Upper lobe of right lung (tissue), 1 donor: ENCODE data around the gene TBL3. TPM values are rescaled to one million over a fixed set of nuclear protein-coding genes. Genes with fewer than 3 reads are reported as not detected.

ENCODE experiments used
- ATAC-seq: fragments of 200-7000 bp; cut with Tn5 transposase; one replicate; pipeline ENCODE4 v1.9.1; 2020; ENCODE audit warnings: mild to moderate bottlenecking, moderate library complexity
- DNase-seq: peaks from one replicate; pipeline ENCODE4 v3.0.0-alpha.2; 2020
- H3K27ac ChIP-seq: fragments of 200-600 bp; one replicate; pipeline ENCODE4 v1.8.0; 2022
- H3K27me3 ChIP-seq: fragments of 200-600 bp; one replicate; pipeline ENCODE4 v1.8.0; 2022; ENCODE audit warnings: mild to moderate bottlenecking
- H3K36me3 ChIP-seq: fragments of 200-600 bp; one replicate; pipeline ENCODE4 v1.8.0; 2022
- H3K4me1 ChIP-seq: fragments of 200-600 bp; one replicate; pipeline ENCODE4 v1.8.0; 2022
- H3K4me3 ChIP-seq: fragments of 200-600 bp; one replicate; pipeline ENCODE4 v1.8.0; 2022; ENCODE audit warnings: mild to moderate bottlenecking
- H3K9me3 ChIP-seq: fragments of 200-600 bp; one replicate; pipeline ENCODE4 v1.8.0; 2022
- CTCF ChIP-seq: fragments of 200-600 bp; IDR thresholded peaks from one replicate; pipeline ENCODE4 v1.8.0; 2022; ENCODE audit warnings: antibody characterized with exemption
- intact Hi-C: fragments of 100-400 bp; cut with DNase I; formaldehyde crosslinking; loops from one replicate; pipeline ENCODE4 v1.11.0; 2022
- total RNA-seq: library from RNA; stranded (reverse); fragmentation: NEBNext Ultra II Directional; extraction: Animal tissue kit (Norgen Biotek cat#: 25700); gene quantifications from one replicate; pipeline ENCODE4 v1.2.1, GENCODE V29; 2021
- donor health status: DM: no; HTN: yes; CAD: no; lungs with severe emphysema.

Gene TBL3
- total RNA-seq, 1 donor from 2014 or later, result 24.7 TPM

- H3K4me3 ChIP-seq, result no peak overlapping the region
- H3K36me3 ChIP-seq, result peaks cover 2% of the 10 kb centered on the region
- DNase-seq, result no peak
- H3K9me3 ChIP-seq, result no peaks in the 10 kb centered on the region
- no peaks in the 10 kb centered on the region for H3K27me3 ChIP-seq
- TF ChIP-seq CTCF, result no peak
- intact Hi-C loops, result no loop called here
- no peak for ATAC-seq
- peaks cover 13% of the 10 kb centered on the region for H3K4me1 ChIP-seq
- H3K27ac ChIP-seq, result no peak overlapping the region
These were observed 26.1 kb upstream of the TBL3 start for GRCh38 chr16:1945559-1946391.

GRCh38 chr16:1946495-1947368 is 25.1 kb upstream of the TBL3 start:
- Histone ChIP-seq H3K4me1 (peaks cover 9% of the 10 kb centered on the region), H3K9me3 (no peaks in the 10 kb centered on the region), H3K4me3 (no peak overlapping the region), H3K27me3 (no peaks in the 10 kb centered on the region), H3K27ac (no peak overlapping the region), H3K36me3 (no peaks in the 10 kb centered on the region)
- no peak for ATAC-seq
- no peak for DNase-seq
- no peak for TF ChIP-seq CTCF
- intact Hi-C loops, result no loop called here

DNA sequence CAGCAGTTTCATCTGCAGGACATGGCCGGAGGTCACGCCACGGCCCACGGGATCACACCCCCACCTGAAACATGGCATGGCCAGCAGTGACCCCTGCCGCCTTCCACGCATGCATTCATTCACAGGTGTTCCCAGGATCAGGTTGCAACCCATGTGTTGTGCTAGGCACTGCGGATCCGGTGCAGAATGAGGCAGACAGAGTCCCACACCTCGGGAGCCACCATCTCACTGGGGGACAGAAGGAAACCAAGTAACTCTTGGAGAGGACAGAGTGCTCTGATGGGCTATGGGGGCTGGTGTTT is 24.5 kb upstream of the TBL3 start:
- no peaks in the 10 kb centered on the region for H3K27me3 ChIP-seq
- H3K9me3 ChIP-seq, result no peaks in the 10 kb centered on the region
- H3K4me1 ChIP-seq, result peaks cover 3% of the 10 kb centered on the region
- ATAC-seq (no peak), DNase-seq (no peak)
- no peak overlapping the region for H3K27ac ChIP-seq
- no peak for TF ChIP-seq CTCF
- H3K4me3 ChIP-seq, result no peak overlapping the region
- H3K36me3 ChIP-seq, result no peaks in the 10 kb centered on the region
- intact Hi-C loops, result no loop called here

DNA sequence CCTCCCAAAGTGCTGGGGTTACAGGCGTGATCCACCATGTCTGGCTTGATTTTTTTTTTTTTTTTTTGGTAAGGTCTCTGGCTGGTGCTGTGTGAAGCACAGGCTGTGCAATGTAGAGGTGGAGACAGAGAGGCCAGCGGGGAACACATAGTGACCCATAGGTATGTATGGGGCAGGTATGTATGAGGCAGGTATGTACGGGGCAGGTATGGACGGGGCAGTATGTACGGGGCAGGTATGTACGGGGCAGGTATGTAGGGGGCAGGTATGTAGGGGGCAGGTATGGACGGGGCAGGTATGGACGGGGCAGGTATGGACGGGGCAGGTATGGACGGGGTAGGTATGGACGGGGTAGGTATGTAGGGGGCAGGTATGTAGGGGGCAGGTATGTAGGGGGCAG is 22.3 kb upstream of the TBL3 start:
- Histone ChIP-seq H3K36me3 (no peaks in the 10 kb centered on the region), H3K27me3 (no peaks in the 10 kb centered on the region), H3K27ac (no peak overlapping the region), H3K4me3 (no peak overlapping the region), H3K4me1 (no peaks in the 10 kb centered on the region), H3K9me3 (no peaks in the 10 kb centered on the region)
- intact Hi-C loops, result no loop called here
- no peak for TF ChIP-seq CTCF
- DNase-seq (no peak), ATAC-seq (no peak)

DNA sequence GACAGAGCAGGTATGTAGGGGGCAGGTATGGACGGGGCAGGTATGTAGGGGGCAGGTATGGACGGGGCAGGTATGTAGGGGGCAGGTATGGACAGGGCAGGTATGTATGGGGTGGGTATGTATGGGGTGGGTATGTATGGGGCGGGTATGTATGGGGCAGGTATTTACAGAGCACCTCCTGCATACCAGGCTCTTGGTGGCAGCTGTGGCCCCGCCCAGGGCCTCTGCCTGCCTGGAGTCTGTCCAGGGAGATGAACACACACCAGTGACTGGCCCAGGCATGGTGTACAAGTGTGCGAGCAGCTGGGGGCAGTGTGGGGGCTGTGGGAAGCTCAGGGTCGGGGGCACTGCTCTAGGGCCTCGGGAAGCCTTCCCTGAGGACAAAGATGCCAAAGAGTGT is 21.8 kb upstream of the TBL3 start:
- intact Hi-C loops, result no loop called here
- no peak for DNase-seq

More for the DNA sequence above, 21.8 kb upstream of the TBL3 start:
- no peak overlapping the region for H3K27ac ChIP-seq
- no peaks in the 10 kb centered on the region for H3K27me3 ChIP-seq
- H3K36me3 ChIP-seq, result no peaks in the 10 kb centered on the region
- no peak overlapping the region for H3K4me3 ChIP-seq
- ATAC-seq, result no peak
- TF ChIP-seq CTCF, result no peak
- H3K4me1 ChIP-seq, result no peaks in the 10 kb centered on the region
- no peaks in the 10 kb centered on the region for H3K9me3 ChIP-seq
